Thymus (tissue), 11 donors: ENCODE results near the gene EFNB3. TPM values are rescaled to one million over a fixed set of nuclear protein-coding genes. Genes with fewer than 3 reads are reported as not detected.
A peak's percentile ranks its signal among the peaks of the same experiment; 100 is the strongest.

ENCODE experiments used
- DNase-seq, 9 donors: peaks; one replicate each; pipeline ENCODE4 v3.0.0-alpha.2; 2013; ENCODE audit warnings: low spot score in 9 of 9, low read depth in 6 of 9, missing footprints in 1 of 9
- H3K27ac ChIP-seq, 2 donors: one replicate each; pipeline ENCODE4 v1.5.1; 2013; ENCODE audit warnings: control low read depth in 1 of 2, low read depth in 1 of 2, low read length in 1 of 2, mild to moderate bottlenecking in 1 of 2, moderate library complexity in 1 of 2
- H3K27me3 ChIP-seq, 2 donors: one replicate each; pipeline ENCODE4 v1.5.1; 2013; ENCODE audit warnings: low read length in 1 of 2; ENCODE audit not compliant: control insufficient read depth in 2 of 2, insufficient read depth in 1 of 2
- H3K36me3 ChIP-seq, 2 donors: one replicate each; pipeline ENCODE4 v1.5.1; 2013; ENCODE audit warnings: low read length in 1 of 2, mild to moderate bottlenecking in 1 of 2, moderate library complexity in 1 of 2; ENCODE audit not compliant: control insufficient read depth in 2 of 2, insufficient read depth in 2 of 2
- H3K4me1 ChIP-seq, 2 donors: one replicate each; pipeline ENCODE4 v1.5.1; 2013; ENCODE audit warnings: low read length in 2 of 2; ENCODE audit not compliant: control insufficient read depth in 2 of 2, insufficient read depth in 2 of 2
- H3K4me3 ChIP-seq, 2 donors: one replicate each; pipeline ENCODE4 v1.5.1; 2013; ENCODE audit warnings: low read length in 2 of 2, control low read depth in 1 of 2, mild to moderate bottlenecking in 1 of 2
- H3K9me3 ChIP-seq, 2 donors: one replicate each; pipeline ENCODE4 v1.5.1; 2013; ENCODE audit warnings: low read length in 1 of 2, mild to moderate bottlenecking in 1 of 2; ENCODE audit not compliant: control insufficient read depth in 2 of 2, insufficient read depth in 1 of 2
- WGBS: extraction: QIAGEN DNeasy Blood & Tissue Kit; methylation state at CpG from one replicate; pipeline ENCODE4 v1.1.7; 2013; 5-methylcytosine and 5-hydroxymethylcytosine counted together
- polyA plus RNA-seq: library from polyadenylated mRNA; stranded (reverse); fragments of 200-250 nt; gene quantifications from one replicate; pipeline ENCODE4 v1.2.3, GENCODE V29; 2013
- total RNA-seq: library from RNA; stranded (reverse); fragments of 120-200 nt; gene quantifications from one replicate; pipeline ENCODE4 v1.2.4, GENCODE V29; 2013
- donor health status: healthy.

The EFNB3 gene
- total and polyA plus RNA-seq, 2 donors, result 0.52 TPM

DNA sequence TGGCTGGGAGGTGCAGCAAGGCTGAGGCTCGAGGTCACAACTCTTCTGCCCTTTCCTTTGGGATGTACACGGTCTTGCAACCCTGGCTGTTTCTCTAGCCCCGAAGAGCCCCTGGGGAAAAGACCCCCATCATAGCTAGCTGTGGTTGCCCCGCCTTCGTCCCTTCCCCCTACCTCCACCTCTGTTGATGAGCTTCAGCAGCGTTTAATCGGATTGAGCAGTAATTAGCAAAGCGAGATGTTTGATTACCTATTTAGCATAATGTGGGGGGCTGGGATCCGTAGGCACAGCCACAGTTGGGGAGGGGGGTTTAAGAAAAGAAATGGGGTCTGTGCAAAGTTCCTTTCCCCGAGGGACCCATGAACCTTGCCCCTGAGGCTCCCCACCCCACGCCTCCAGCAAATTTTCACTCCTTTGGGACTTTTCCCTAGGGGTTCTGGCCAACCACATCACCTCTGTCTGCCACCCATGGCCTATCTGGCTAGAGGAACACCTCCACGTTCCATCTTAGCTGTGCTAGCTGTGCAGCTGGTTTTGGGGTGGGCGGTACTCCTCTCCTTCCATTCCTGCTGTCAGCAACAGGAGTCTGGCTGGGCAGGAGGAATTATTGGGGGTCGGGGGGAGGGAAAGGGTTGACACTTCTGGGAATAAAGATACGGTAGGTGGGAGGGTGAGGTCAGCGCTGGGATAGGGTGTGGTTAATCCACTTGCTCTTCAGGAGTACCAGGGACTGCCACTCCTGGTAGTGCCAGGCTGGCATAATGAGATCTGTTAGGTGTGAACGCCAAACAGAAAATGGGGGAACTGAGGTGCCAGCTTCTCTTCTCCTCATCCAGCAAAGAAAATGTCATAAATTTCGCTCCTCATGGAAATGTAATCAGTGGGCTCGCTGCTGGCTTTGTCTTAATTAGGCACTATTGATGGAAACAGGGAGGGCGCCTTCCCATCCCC is 11.2 kb downstream of the EFNB3 start:
- no peak for DNase-seq
- H3K27me3 ChIP-seq, result peaks cover 18 to 97% of the 10 kb centered on the region in 2 donors

DNA sequence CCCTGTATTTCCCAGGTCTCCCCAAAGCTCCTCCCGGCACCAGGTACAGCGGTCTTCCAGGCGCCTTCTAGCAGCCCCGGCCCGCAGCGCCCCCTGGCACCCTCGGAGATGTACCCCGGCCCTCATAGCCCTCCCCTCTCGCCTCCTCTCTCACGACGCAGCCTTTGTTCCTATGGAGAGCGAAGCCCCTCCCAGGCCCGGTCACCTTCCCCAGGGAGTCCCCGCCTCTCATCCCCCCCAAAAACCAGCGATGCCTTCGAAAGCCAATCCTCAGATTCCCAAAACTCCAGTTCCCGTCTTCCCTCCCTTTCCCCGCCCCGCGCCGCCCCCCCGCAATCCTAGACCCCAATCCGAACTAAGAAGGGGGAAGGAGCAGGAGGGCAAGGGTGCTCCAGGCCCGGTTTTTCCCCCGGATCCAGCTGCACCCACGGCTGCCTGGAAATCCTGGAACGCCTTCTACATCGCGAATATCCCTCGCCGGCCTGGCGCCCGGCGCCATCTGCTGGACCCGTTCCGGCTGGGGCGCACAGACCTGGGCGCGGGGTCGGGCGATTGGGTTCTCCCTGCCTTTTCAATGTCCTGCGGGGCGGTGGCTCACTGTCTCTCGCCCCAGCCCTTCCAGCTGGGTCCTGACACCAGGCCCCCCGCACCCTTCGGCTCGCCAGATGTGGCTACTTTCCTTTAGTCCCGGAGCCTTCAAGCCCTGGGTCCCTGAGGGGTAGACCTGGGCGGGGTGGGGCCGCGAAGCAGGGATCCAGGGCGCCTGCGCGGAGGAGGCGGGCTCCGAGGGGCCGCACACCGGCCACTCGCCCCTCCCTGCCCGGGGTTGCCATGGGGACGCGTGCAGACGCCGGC is 12.1 kb downstream of the EFNB3 start, which contains the start of gene DNAH2:
Gene DNAH2 (plus strand): TSS at position 844 of the 855 bp plus-strand sequence. CDS start 1,991 bp downstream, outside the sequence.
- Histone ChIP-seq H3K36me3 (no peaks in the 10 kb centered on the region), H3K27me3 (peaks cover 18 to 96% of the 10 kb centered on the region in 2 donors), H3K27ac (no peak within 1 kb of the TSS), H3K9me3 (no peaks in the 10 kb centered on the region), H3K4me3 (peak within 1 kb of the TSS; percentile 24 to 37), H3K4me1 (peaks cover 2 to 32% of the 10 kb centered on the region in 2 donors)
- DNase-seq, result no peak
- WGBS, result 1% methylated on average over 64 of the region's 64 CpGs

More for the DNA sequence above, 11.2 kb downstream of the EFNB3 start:
- Histone ChIP-seq H3K4me1 (peaks cover 2 to 35% of the 10 kb centered on the region in 2 donors), H3K9me3 (no peaks in the 10 kb centered on the region), H3K27ac (no peak overlapping the region), H3K4me3 (no peak overlapping the region), H3K36me3 (no peaks in the 10 kb centered on the region)
- 62% methylated on average over 20 of the region's 20 CpGs for WGBS

DNA sequence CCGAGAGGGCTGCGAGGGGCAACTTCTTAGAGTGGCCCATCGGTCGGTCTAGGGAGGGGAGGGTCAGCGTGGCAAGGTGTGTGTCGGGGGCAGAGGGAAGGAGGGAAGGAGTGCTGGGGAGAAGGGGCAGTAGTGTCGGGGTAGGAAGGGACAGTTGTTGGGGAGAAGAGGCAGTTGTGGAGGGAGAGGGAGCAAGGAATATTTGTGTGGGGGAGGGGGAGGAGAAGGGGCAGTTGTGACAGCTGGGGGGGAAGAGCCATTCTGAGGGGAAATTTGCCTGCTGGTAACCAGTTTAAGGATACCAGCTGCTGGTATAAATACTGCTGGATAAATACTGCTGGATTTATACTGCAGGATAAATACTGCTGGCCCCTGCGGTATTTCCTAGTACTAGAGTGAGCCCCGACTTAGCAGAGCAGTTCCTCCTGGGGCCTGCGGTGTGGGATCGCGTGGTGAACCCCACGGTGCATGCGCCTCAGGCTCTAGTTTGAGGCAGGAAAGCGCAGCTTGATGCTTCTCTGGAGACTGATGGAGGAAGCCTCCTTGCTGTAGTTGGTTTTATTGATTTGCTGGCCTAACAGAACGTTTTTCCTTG is 12.9 kb downstream of the EFNB3 start:
- H3K9me3 ChIP-seq, result no peaks in the 10 kb centered on the region
- H3K36me3 ChIP-seq, result no peaks in the 10 kb centered on the region
- H3K4me3 ChIP-seq, result peak overlapping the region in 1 of 2 donors; percentile 37
- WGBS, result 2% methylated on average over 16 of the region's 16 CpGs
- peaks cover 18 to 92% of the 10 kb centered on the region in 2 donors for H3K27me3 ChIP-seq
- H3K4me1 ChIP-seq, result peaks cover 2 to 27% of the 10 kb centered on the region in 2 donors
- no peak overlapping the region for H3K27ac ChIP-seq
- peak in 1 of 9 donors; percentile 41 for DNase-seq

DNA sequence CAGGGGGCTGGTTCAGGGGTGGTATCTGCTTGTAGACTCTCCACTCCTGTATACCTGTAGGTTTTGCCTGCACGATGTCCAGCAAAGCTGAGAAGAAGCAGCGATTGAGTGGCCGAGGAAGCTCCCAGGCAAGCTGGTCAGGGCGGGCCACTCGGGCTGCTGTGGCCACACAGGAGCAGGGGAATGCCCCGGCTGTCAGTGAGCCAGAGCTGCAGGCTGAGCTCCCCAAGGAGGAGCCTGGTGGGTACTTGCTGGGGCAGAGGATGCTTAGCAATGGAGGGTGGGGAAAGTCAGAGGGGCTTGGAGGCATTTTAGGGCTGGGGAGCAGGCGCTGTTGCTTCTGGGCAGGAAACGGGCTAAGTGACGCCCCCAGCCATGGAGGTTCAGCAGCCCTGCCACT is 14.7 kb downstream of the EFNB3 start:
- H3K27me3 ChIP-seq, result peaks cover 18 to 82% of the 10 kb centered on the region in 2 donors
- no peak overlapping the region for H3K4me3 ChIP-seq
- H3K27ac ChIP-seq, result no peak overlapping the region
- H3K36me3 ChIP-seq, result no peaks in the 10 kb centered on the region
- 95% methylated on average over 9 of the region's 9 CpGs for WGBS
- H3K9me3 ChIP-seq, result no peaks in the 10 kb centered on the region
- no peak for DNase-seq
- peaks cover 2 to 22% of the 10 kb centered on the region in 2 donors for H3K4me1 ChIP-seq

DNA sequence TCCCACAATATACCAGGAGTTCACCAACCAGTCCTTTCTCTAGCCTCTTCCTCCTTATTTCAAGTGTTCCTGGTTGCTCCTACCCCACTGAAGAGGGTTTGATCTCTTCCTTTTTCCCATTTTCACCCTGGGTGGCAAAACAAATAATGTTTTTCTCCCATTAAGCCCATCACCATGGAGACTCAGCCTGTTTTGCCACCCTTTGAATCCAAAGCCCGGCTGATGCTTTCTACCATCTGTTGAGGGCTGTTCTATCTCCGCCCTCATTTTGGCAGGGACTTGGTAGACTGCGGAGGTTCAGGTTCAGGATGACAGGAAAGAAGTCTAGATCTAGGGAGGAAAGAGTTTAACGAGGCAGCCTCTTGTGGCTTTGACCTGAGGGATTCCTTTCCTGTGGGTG is 15.1 kb downstream of the EFNB3 start:
- Histone ChIP-seq H3K27me3 (peaks cover 18 to 78% of the 10 kb centered on the region in 2 donors), H3K27ac (no peak overlapping the region), H3K4me3 (no peak overlapping the region), H3K36me3 (no peaks in the 10 kb centered on the region), H3K4me1 (peaks cover 2 to 22% of the 10 kb centered on the region in 2 donors), H3K9me3 (no peaks in the 10 kb centered on the region)
- DNase-seq, result no peak
- WGBS, result 61% methylated on average over 4 of the region's 4 CpGs

DNA sequence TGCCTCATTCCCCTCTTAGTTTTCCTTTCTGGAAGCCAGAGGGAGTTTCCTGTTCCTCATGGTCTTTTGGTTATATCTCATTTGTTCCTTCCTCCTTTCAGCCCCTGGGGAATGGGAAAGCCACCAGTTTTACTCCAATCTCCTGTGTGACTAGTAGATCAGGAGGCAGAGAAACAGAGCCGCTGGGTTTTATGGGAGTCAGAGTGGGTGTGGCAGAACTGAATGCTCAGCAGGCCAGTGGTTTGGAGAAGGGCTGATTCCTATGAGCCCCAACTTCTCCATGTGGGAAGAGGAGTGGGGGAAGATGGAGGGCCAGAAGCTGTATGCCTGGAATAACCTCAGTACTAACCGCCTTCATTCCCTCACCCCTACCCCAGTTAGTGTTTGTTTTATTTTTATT is 16.6 kb downstream of the EFNB3 start:
- Histone ChIP-seq H3K27ac (no peak overlapping the region), H3K27me3 (peaks cover 14 to 63% of the 10 kb centered on the region in 2 donors)

DNA sequence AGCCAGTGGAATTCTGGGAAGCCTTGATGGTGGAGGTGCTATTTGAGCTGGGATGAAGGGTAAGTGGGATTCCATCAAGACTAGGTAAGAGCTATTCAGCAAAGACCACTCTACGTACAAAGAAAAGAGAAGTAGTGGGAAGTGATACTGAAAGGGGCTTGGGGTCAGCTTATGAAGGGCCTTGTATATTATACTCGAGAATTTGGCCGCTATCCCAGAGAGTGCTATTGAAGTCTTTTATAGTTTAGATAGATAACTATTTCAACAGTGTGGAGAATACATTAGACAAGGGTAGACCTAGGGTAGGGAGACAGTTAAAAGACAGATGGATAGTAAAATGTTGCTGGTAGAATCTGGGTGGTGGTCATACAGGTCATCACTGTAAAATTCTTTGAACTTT is 22.9 kb downstream of the EFNB3 start:
- Histone ChIP-seq H3K36me3 (no peaks in the 10 kb centered on the region), H3K27ac (no peak overlapping the region), H3K4me3 (no peak overlapping the region), H3K4me1 (no peaks in the 10 kb centered on the region), H3K9me3 (no peaks in the 10 kb centered on the region), H3K27me3 (peaks cover 0 to 7% of the 10 kb centered on the region in 2 donors)
- no peak for DNase-seq
- 92% methylated on average over 3 of the region's 3 CpGs for WGBS

More for the DNA sequence above, 16.6 kb downstream of the EFNB3 start:
- WGBS, result 94% methylated on average over 2 of the region's 2 CpGs
- no peak overlapping the region for H3K4me3 ChIP-seq
- no peaks in the 10 kb centered on the region for H3K9me3 ChIP-seq
- DNase-seq, result no peak
- no peaks in the 10 kb centered on the region for H3K36me3 ChIP-seq
- H3K4me1 ChIP-seq, result peaks cover 2 to 18% of the 10 kb centered on the region in 2 donors

DNA sequence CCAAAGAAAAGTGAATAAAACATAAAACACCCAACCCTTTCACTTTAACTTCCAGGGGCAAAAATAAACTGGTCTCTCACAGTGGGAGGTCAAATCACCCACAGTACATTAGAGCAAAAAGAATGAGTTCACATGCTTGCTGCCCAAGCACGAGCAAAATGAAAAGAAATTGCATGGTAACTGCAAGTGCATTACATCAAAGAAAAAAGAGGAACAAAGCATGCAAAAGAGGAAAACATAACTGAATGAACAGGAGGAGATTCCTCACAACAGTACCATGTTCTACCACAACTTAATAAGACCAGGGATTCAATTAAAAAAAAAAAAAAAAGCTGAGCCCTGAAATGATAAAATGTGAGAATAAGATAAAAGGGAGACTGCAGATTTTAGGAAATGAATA is 24.8 kb downstream of the EFNB3 start:
- Histone ChIP-seq H3K27me3 (peaks cover 0 to 2% of the 10 kb centered on the region in 2 donors), H3K4me3 (no peak overlapping the region), H3K4me1 (no peaks in the 10 kb centered on the region), H3K9me3 (no peaks in the 10 kb centered on the region), H3K36me3 (no peaks in the 10 kb centered on the region), H3K27ac (no peak overlapping the region)
- WGBS, result 4% methylated on average over 1 of the region's 1 CpG
- no peak for DNase-seq
